GM10847 (cell line): ENCODE data around the gene FASTK.

Experiments
- POLR2A ChIP-seq: IDR thresholded peaks from 2 replicates; pipeline ENCODE4 v1.6.1; 2011; ENCODE audit not compliant: insufficient read length; ENCODE audit errors: extremely low read depth

The FASTK gene

GRCh38 chr7:151069841-151070573, 10.6 kb downstream of the FASTK start:
- TF ChIP-seq POLR2A = no peak

GRCh38 chr7:151068069-151068773, 12.4 kb downstream of the FASTK start:
- TF ChIP-seq POLR2A = no peak

GRCh38 chr7:151066273-151066974, 14.2 kb downstream of the FASTK start:
- no peak for TF ChIP-seq POLR2A

GRCh38 chr7:151065516-151065915, 15.1 kb downstream of the FASTK start:
- no peak for TF ChIP-seq POLR2A

DNA sequence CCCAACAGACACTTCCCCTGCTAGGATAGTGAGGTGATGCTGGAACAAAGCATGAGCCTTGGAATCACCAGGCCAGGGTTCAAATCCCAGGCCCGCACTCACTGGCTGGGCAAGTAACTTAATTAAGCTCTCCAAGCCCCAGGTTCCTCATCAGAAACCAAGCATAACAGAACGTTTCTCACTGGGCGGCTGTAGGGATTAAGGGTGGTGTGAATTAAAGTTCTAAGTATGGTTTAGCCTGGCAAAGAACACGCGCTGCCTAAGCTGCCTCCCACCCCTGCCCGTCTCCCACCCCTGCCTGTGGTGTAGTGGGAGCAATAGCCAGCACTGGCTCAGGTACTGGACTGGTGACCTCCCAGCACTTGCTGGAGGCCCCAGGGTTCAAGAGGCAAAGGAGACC, 15.6 kb downstream of the FASTK start:
- TF ChIP-seq POLR2A = no peak

GRCh38 chr7:151064454-151064853, 16.2 kb downstream of the FASTK start:
- no peak for TF ChIP-seq POLR2A

GRCh38 chr7:151063212-151063561, 17.4 kb downstream of the FASTK start:
- TF ChIP-seq POLR2A = no peak

GRCh38 chr7:151062399-151063211, 18.0 kb downstream of the FASTK start:
- TF ChIP-seq POLR2A = no peak

- no peak for TF ChIP-seq POLR2A
Observed at GRCh38 chr7:151062111-151062398, 18.6 kb downstream of the FASTK start.

- no peak for TF ChIP-seq POLR2A
Observed at GRCh38 chr7:151061213-151062110, 19.1 kb downstream of the FASTK start.

- no peak for TF ChIP-seq POLR2A
Observed at GRCh38 chr7:151060416-151061212, 20.0 kb downstream of the FASTK start.

GRCh38 chr7:151060113-151060415, 20.5 kb downstream of the FASTK start:
- no peak for TF ChIP-seq POLR2A

- peak; percentile 59 for TF ChIP-seq POLR2A
Observed at GRCh38 chr7:151059367-151060112, 21.1 kb downstream of the FASTK start, which contains the start of gene SLC4A2. Gene SLC4A2, plus strand, starts transcription at chr7:151059589. Its CDS starts 2,399 bp downstream, at chr7:151061988.

DNA sequence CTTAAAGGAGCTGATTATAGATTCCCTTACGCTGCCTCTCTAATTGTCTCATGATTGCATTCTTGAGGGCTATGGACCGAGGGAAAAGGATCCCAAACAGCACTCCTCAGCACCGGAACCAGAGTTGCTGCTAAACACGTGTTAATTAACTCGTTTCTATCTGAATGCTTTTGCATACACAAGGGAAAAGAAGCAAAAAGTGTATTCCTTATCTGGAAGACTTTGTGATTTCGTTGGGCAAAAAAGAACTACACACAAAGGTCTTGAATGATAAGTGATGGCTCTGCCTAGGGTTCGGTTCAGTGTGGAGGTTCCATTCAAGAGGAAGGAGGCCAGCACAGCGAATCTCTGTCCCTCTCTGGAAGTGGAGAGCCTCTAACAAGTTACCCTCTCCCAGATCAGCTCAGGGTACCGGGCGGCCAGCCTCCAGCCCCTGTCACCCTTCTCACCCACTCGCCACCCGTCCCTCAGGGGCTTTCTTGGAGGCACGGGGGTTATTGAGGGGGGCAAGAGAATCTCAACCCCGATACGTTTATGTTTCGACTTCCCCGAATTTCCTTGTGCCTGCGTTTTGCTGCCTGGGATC, 21.7 kb downstream of the FASTK start:
- TF ChIP-seq POLR2A = no peak
